ENCODE measurements around the gene IL16.

GRCh38 chr15:81174125-81174791 is 22.4 kb upstream of the IL16 start:
- TF ChIP-seq CTCF (conservative IDR thresholded peaks at IDR 0.05; ENCODE audit: low read depth, low read length): no peak
- no peak for TF ChIP-seq EZH2 (IDR thresholded peaks at IDR 0.05; ENCODE audit: borderline replicate concordance, low read depth, low read length, poor library complexity, severe bottlenecking)
